Stimulated activated CD8-positive, alpha-beta memory T cell treated with anti-CD3 and anti-CD28 coated beads, Interleukin-2, amount 100 ng/mL, for 48 hours (primary cell): ENCODE results near the gene UBTD2.

ENCODE experiments used
- DNase-seq, 2 donors: peaks; one replicate each; pipeline ENCODE4 v3.0.0-alpha.2; 2020; ENCODE audit warnings: low read depth in 2 of 2

The UBTD2 gene

DNA sequence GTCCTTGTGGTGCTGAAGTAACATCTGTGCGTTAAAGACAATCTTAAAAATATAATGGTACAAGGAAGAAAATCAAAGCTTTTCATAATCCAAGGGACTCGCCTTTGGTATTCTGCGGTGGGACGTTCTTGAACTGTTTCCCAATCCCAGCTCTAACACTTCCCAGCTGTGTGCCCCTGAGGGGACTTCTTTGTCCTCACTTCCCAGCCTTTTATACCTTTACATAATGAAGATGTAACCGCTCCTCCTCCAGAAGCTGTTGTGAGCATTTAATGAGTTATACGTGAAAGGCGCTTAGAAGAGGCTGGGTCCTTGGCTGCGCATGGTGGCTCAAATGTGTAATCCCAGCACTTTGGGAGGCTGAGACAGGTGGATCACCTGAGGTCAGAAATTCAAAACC, 112.4 kb downstream of the UBTD2 start:
- no peak for DNase-seq

- DNase-seq = no peak
These were observed 113.3 kb downstream of the UBTD2 start for GRCh38 chr5:172170251-172170701.

DNA sequence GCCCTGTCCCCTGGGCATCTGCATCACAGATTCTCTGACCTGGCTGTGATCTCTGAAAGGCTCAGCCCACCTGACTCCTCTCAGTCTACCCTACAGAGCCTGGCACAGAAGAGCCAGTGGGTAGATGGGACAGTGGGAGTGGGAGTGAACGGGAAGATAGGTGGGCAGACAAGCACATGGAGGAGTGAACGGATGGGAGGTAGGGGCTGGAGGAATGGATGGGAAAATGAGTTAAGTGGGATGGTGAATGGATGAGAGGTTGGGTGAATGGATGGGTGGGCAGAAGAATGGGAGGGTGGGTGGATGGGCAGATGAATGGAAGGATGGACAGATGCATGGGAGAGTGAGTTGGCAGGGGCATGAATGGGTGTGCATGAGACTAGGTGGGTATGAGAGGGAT, 114.3 kb downstream of the UBTD2 start:
- DNase-seq = no peak

DNA sequence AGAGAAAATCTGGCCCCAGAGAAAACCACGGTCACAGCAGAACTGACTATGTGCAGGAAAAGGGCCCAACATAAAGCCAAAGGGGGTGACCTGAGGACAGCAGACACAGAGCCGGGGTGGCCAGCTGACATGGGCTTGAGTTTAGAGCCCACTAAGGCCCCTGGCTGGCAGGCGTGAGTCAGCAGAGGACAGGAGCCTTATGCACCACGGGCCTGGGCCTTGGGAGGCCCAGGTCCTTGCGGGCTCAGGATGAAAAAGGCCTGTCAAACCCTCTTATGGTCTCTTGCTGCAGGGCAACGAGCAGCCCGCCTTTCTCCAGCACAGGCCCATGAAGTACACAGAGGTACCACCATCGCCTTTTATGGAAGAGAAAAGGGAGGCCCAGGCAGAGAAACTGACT, 115.3 kb downstream of the UBTD2 start:
- DNase-seq = no peak

DNA sequence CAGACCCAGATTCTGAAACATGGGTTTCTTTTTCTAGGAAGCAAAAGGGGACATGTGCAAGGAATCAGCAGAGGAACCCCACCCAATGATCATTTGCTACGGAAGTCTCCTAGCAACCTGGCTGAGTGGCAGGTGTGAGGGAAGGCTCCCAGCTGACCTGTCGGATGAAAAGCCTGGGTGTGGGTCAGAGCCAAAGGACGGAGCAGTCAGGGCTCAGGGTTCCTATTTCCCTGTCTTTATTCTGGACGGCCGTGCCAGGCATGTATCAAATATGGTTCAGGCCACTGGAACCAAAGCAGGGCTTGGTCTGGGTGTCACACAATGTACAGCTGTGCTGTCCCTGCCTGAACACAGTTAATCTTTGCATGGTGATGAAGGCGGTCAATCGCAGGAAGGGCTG, 115.7 kb downstream of the UBTD2 start:
- DNase-seq = no peak

DNA sequence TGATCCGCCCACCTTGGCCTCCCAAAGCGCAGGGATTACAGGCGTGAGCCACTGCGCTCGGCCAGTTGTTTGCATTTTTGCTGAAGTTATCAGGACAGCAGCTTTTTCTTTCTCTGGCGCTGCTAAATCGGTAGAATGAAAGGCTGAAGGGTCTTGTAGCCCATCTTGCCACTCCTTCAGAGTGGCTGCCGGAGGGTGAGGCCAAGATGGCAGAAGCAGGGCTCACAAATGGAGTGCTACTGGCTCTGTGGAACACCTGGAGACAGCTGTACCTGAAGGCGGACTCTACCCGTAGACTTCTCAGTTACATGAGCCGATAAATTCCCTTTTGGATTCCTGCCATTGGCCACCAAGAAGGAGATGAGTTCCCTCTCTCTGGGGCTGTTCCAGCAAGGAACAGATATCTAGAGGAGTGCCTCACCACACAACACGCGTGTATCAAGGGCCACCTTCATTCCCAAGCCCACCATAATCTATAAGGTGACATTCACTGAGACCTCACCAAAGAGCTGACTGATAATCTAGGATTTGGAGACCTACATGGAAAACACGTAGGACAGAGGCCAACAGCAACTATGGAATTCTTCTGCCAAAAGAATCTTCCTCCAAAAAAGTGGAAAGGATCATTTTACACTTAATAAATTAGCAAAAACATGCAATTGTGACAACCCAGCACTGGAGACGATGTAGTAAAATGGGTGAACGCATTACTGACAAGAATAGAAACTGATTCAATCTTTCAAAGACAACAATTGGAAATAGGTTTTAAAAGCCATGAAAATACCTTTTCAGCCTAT, 117.3 kb downstream of the UBTD2 start:
- DNase-seq = no peak

- no peak for DNase-seq
These were observed 118.1 kb downstream of the UBTD2 start for GRCh38 chr5:172165465-172165864.

DNA sequence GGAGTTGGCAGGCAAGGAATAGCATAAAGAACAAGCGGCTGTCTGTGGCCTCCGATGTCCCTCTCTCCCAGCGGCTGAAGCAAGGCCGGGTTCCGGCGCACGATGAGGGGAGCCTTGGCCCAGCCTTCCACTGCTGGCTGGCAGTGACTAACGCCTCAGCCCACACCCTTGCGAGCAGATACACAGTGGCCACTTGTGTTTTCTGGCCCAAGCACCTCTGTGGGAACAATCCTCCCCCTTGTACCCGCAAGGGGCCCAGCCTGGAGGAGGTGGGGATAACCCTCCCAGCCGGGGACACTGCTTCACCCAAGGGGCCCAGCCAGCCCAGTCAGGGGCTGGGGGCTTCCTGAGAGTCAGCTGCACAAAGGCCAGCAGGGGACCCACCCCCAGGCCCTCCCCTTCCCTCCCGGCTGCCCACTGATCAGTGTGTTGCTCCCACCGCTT, 118.8 kb downstream of the UBTD2 start:
- DNase-seq = no peak

GRCh38 chr5:172163346-172163745, 120.2 kb downstream of the UBTD2 start:
- DNase-seq = no peak

GRCh38 chr5:172162987-172163343, 120.6 kb downstream of the UBTD2 start:
- no peak for DNase-seq

GRCh38 chr5:172162323-172162986, 121.1 kb downstream of the UBTD2 start:
- no peak for DNase-seq

DNA sequence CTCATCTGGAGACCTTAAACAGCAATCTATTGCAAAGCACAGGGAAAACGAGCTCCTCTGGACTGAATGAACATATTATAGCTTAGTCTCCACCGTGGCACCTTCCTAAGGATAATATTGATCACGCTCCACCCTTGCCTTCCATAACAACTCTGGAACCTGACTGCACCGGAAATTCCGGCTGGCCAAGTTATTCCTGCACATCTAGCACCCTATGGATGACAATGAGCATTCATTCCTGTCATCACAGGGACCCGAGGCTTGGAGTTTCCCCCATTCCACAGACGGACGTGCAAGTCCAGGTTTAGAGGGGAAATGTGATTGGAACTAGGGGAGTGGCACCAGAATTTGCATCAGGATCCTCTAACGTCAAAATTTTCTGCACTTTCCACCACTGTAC, 123.1 kb downstream of the UBTD2 start:
- DNase-seq = no peak
